Panc1 (cell line): ENCODE measurements around the gene CLDN9.

ENCODE experiments used
- CTCF ChIP-seq: fragments of 450-650 bp; IDR thresholded peaks from 2 replicates; pipeline ENCODE4 v1.5.1; 2017; ENCODE audit warnings: mild to moderate bottlenecking
- POLR2AphosphoS5 ChIP-seq: IDR thresholded peaks from 2 replicates; pipeline ENCODE4 v1.6.1; 2012; ENCODE audit warnings: mild to moderate bottlenecking, low read depth, low read length, moderate library complexity
- SIN3A ChIP-seq: IDR thresholded peaks from 2 replicates; pipeline ENCODE4 v1.6.1; 2012; ENCODE audit warnings: low read depth, mild to moderate bottlenecking, low read length, moderate library complexity, borderline replicate concordance; ENCODE audit not compliant: insufficient read depth

GRCh38 chr16:3027983-3028715 is 15.4 kb downstream of the CLDN9 start:
- TF ChIP-seq CTCF (peak; percentile 96), POLR2AphosphoS5 (peak; percentile 62), SIN3A (no peak)
